GM19035 (cell line): ENCODE measurements around the gene ZNF473.
A peak's percentile ranks its signal among the peaks of the same experiment; 100 is the strongest.

Experiments
- ATAC-seq: cut with Tn5 transposase; IDR thresholded peaks from one replicate; pipeline ENCODE4 v1.9.1; 2021; ENCODE audit not compliant: unreplicated experiment

The ZNF473 gene

GRCh38 chr19:50025794-50026549, at the start of gene ZNF473:
Gene ZNF473, plus strand, starts transcription at chr19:50026005. Its CDS starts 5,078 bp downstream, at chr19:50031083.
- ATAC-seq: peak; percentile 65

- no peak for ATAC-seq
Measured at GRCh38 chr19:49976496-49976895, 49.3 kb upstream of the ZNF473 start.

GRCh38 chr19:49977076-49977475, 48.7 kb upstream of the ZNF473 start:
- ATAC-seq: no peak

- ATAC-seq: no peak
Measured at GRCh38 chr19:49977881-49978280, 47.9 kb upstream of the ZNF473 start.

GRCh38 chr19:49978324-49978723, 47.5 kb upstream of the ZNF473 start:
- no peak for ATAC-seq

- no peak for ATAC-seq
Measured at GRCh38 chr19:49981603-49982593, 43.9 kb upstream of the ZNF473 start.

- no peak for ATAC-seq
Measured at GRCh38 chr19:49983645-49984229, 42.1 kb upstream of the ZNF473 start.

GRCh38 chr19:49984491-49984890, 41.3 kb upstream of the ZNF473 start:
- no peak for ATAC-seq

GRCh38 chr19:49985871-49986270, 39.9 kb upstream of the ZNF473 start:
- no peak for ATAC-seq

GRCh38 chr19:49986354-49986753, 39.5 kb upstream of the ZNF473 start:
- no peak for ATAC-seq

- ATAC-seq: no peak
Measured at GRCh38 chr19:49987159-49987698, 38.6 kb upstream of the ZNF473 start.

GRCh38 chr19:49988007-49988406, 37.8 kb upstream of the ZNF473 start:
- ATAC-seq: no peak

- ATAC-seq: no peak
Measured at GRCh38 chr19:49988433-49988832, 37.4 kb upstream of the ZNF473 start.

GRCh38 chr19:49997709-49998108, 28.1 kb upstream of the ZNF473 start:
- ATAC-seq: no peak

GRCh38 chr19:49999371-50000010, 26.3 kb upstream of the ZNF473 start:
- no peak for ATAC-seq

- no peak for ATAC-seq
Measured at GRCh38 chr19:50000038-50000840, 25.6 kb upstream of the ZNF473 start.

- no peak for ATAC-seq
Measured at GRCh38 chr19:50000841-50001557, 24.8 kb upstream of the ZNF473 start.

- no peak for ATAC-seq
Measured at GRCh38 chr19:50001775-50002174, 24.0 kb upstream of the ZNF473 start.

- ATAC-seq: no peak
Measured at GRCh38 chr19:50002386-50002960, 23.3 kb upstream of the ZNF473 start.
